Transverse colon (tissue), 4 donors: ENCODE results near the gene SYCP2. TPM values are rescaled to one million over a fixed set of nuclear protein-coding genes. Genes with fewer than 3 reads are reported as not detected.

Source experiments
- DNase-seq: peaks from one replicate; pipeline ENCODE4 v3.0.0-alpha.2; 2019
- H3K27ac ChIP-seq, 4 donors: fragments of 200-600 bp; sonication (generic); 2 replicates each; pipeline ENCODE4 v1.5.1; 2016 to 2018; ENCODE audit warnings: inconsistent platforms in 4 of 4
- H3K27me3 ChIP-seq: fragments of 200-600 bp; sonication (generic); 2 replicates; pipeline ENCODE4 v1.5.1; 2017; ENCODE audit warnings: inconsistent platforms
- H3K36me3 ChIP-seq, 4 donors: fragments of 200-600 bp; sonication (generic); 2 replicates each; pipeline ENCODE4 v1.5.1; 2017 to 2019; ENCODE audit warnings: inconsistent platforms in 4 of 4
- H3K4me1 ChIP-seq, 4 donors: fragments of 200-600 bp; sonication (generic); 2 replicates each; pipeline ENCODE4 v1.5.1; 2017 to 2020; ENCODE audit warnings: inconsistent platforms in 4 of 4
- H3K4me3 ChIP-seq, 4 donors: fragments of 200-600 bp; sonication (generic); 1 replicate in 1 of 4; 2 replicates in 3 of 4; pipeline versions ENCODE4 v1.5.1 to v1.6.1; 2017 to 2019; ENCODE audit warnings: inconsistent platforms in 4 of 4
- H3K9me3 ChIP-seq, 2 donors: fragments of 200-600 bp; sonication (generic); 2 replicates each; pipeline ENCODE4 v1.5.1; 2017 to 2019; ENCODE audit warnings: inconsistent platforms in 2 of 2
- CTCF ChIP-seq, 5 experiments: fragments of 200-600 bp in 3 of 5; fragments of 450-650 bp in 2 of 5; sonication (generic) in 3 of 5; IDR thresholded peaks; 1 replicate in 2 of 5; 2 replicates in 3 of 5; pipeline ENCODE4 v1.5.1; 2016 to 2017; ENCODE audit warnings: antibody characterized with exemption in 5 of 5, inconsistent platforms in 3 of 5, mild to moderate bottlenecking in 2 of 5, moderate library complexity in 1 of 5
- EP300 ChIP-seq: sonication (generic); formaldehyde crosslinking; IDR thresholded peaks from one replicate; pipeline ENCODE4 v1.6.1; 2017; ENCODE audit warnings: antibody characterized with exemption, low read depth
- POLR2A ChIP-seq: fragments of 450-650 bp; IDR thresholded peaks from one replicate; pipeline ENCODE4 v1.6.1; 2016; ENCODE audit warnings: antibody characterized with exemption, mild to moderate bottlenecking, moderate library complexity
- POLR2AphosphoS5 ChIP-seq, 3 donors: sonication (generic); formaldehyde crosslinking; IDR thresholded peaks; one replicate each; pipeline ENCODE4 v1.6.1; 2016; ENCODE audit warnings: antibody characterized with exemption in 3 of 3
- WGBS, 2 donors: methylation state at CpG; one replicate each; pipeline ENCODE4 v1.1.5; 2018; ENCODE audit warnings: low coverage in 1 of 2; 5-methylcytosine and 5-hydroxymethylcytosine counted together
- in situ Hi-C, 4 donors: fragments of 200-750 bp; cut with MboI; loops; one replicate each; pipeline versions ENCODE4 v1.15.0 to v1.15.1; 2017; ENCODE audit warnings: low sequenced_read_pairs in 3 of 4, low pct_ligation_motif_present in 1 of 4, low pct_unique_long_range_greater_than_20kb in 1 of 4
- intact Hi-C: fragments of 100-400 bp; cut with DNase I; formaldehyde crosslinking; loops from one replicate; pipeline ENCODE4 v1.15.1; 2023; ENCODE audit warnings: low total_unique reads
- total RNA-seq, 4 donors: library from RNA; depleted of rRNA; stranded (reverse); fragments of >200 nt; gene quantifications; one replicate each; pipeline ENCODE4 v1.1.0, GENCODE V29; 2016

Gene SYCP2
- total RNA-seq, 4 donors from 2014 or later: 0.82 to 1.1 TPM; not detected in 2

GRCh38 chr20:59832406-59833363, 100.8 kb downstream of the SYCP2 start:
- peaks cover 7 to 27% (median 17%) of the 10 kb centered on the region in 4 donors for H3K4me1 ChIP-seq
- in situ Hi-C loops: no loop called here
- peaks cover 10% of the 10 kb centered on the region for H3K27me3 ChIP-seq
- intact Hi-C loops: no loop called here
- no peaks in the 10 kb centered on the region for H3K36me3 ChIP-seq
- no peak for DNase-seq
- WGBS, 2 donors: 86% methylated on average over 13 of the region's 13 CpGs; no CpG with 5 or more reads in 1 of the 2 donors
- no peak for TF ChIP-seq POLR2A
- no peak for TF ChIP-seq EP300
- no peak for TF ChIP-seq CTCF (IDR thresholded peaks at IDR 0.05)
- TF ChIP-seq POLR2AphosphoS5 (IDR thresholded peaks at IDR 0.05): no peak
- H3K4me3 ChIP-seq: no peak overlapping the region
- no peak overlapping the region for H3K27ac ChIP-seq
- H3K9me3 ChIP-seq: no peaks in the 10 kb centered on the region

- TF ChIP-seq CTCF (IDR thresholded peaks at IDR 0.05) (no peak), POLR2AphosphoS5 (IDR thresholded peaks at IDR 0.05) (no peak), EP300 (no peak), POLR2A (no peak)
- intact Hi-C loops (no loop called here), in situ Hi-C loops (no loop called here)
- WGBS, 2 donors: 89 to 100% methylated on average over 1 to 3 of the region's 3 CpGs
- Histone ChIP-seq H3K27ac (no peak overlapping the region), H3K36me3 (no peaks in the 10 kb centered on the region), H3K4me1 (peaks cover 15 to 30% (median 20%) of the 10 kb centered on the region in 4 donors), H3K9me3 (no peaks in the 10 kb centered on the region), H3K27me3 (peaks cover 7% of the 10 kb centered on the region), H3K4me3 (no peak overlapping the region)
- DNase-seq: no peak
Observed at GRCh38 chr20:59831916-59832270, 101.5 kb downstream of the SYCP2 start.

- in situ Hi-C loops (no loop called here), intact Hi-C loops (no loop called here)
- 60% methylated on average over 23 of the region's 23 CpGs; no CpG with 5 or more reads in 1 of the 2 donors for WGBS, 2 donors
- no peaks in the 10 kb centered on the region for H3K36me3 ChIP-seq
- peaks cover 1% of the 10 kb centered on the region for H3K27me3 ChIP-seq
- H3K27ac ChIP-seq: no peak overlapping the region
- H3K9me3 ChIP-seq: no peaks in the 10 kb centered on the region
- TF ChIP-seq CTCF (IDR thresholded peaks at IDR 0.05): no peak
- TF ChIP-seq EP300: no peak
- TF ChIP-seq POLR2AphosphoS5 (IDR thresholded peaks at IDR 0.05): peak in 1 of 3 donors; percentile 43
- TF ChIP-seq POLR2A: no peak
- H3K4me1 ChIP-seq: peaks cover 11 to 26% (median 17%) of the 10 kb centered on the region in 4 donors
- peak; percentile 51 for DNase-seq
- H3K4me3 ChIP-seq: no peak overlapping the region
Observed at GRCh38 chr20:59831024-59831915, 102.2 kb downstream of the SYCP2 start.

- 52% methylated on average over 6 of the region's 6 CpGs; no CpG with 5 or more reads in 1 of the 2 donors for WGBS, 2 donors
- TF ChIP-seq EP300 (no peak), POLR2A (no peak), POLR2AphosphoS5 (IDR thresholded peaks at IDR 0.05) (no peak), CTCF (IDR thresholded peaks at IDR 0.05) (no peak)
- peaks cover 8 to 24% (median 13%) of the 10 kb centered on the region in 4 donors for H3K4me1 ChIP-seq
Observed at GRCh38 chr20:59830665-59831023, 102.8 kb downstream of the SYCP2 start.

More at GRCh38 chr20:59830665-59831023, 102.8 kb downstream of the SYCP2 start:
- Histone ChIP-seq H3K9me3 (no peaks in the 10 kb centered on the region), H3K36me3 (no peaks in the 10 kb centered on the region), H3K27me3 (no peaks in the 10 kb centered on the region), H3K4me3 (no peak overlapping the region), H3K27ac (no peak overlapping the region)
- no peak for DNase-seq
- in situ Hi-C loops (no loop called here), intact Hi-C loops (no loop called here)
